Right lobe of liver (tissue), 6 donors: Measurements from ENCODE around the gene SKP2. TPM values are rescaled to one million over a fixed set of nuclear protein-coding genes. Genes with fewer than 3 reads are reported as not detected.
A peak's percentile ranks its signal among the peaks of the same experiment; 100 is the strongest.

Source experiments
- ATAC-seq, 4 donors: fragments of 200-7000 bp; cut with Tn5 transposase; one replicate each; pipeline ENCODE4 v1.9.1; 2020; ENCODE audit warnings: mild to moderate bottlenecking in 4 of 4, moderate library complexity in 4 of 4
- DNase-seq, 3 donors: peaks; one replicate each; pipeline ENCODE4 v3.0.0-alpha.2; 2020
- H3K27ac ChIP-seq, 3 donors: fragments of 200-600 bp; one replicate each; pipeline ENCODE4 v1.8.0; 2022
- H3K27me3 ChIP-seq, 2 donors: fragments of 200-600 bp; one replicate each; pipeline ENCODE4 v1.8.0; 2022
- H3K36me3 ChIP-seq, 4 donors: fragments of 200-600 bp; sonication (generic) in 1 of 4; one replicate each; pipeline versions ENCODE4 v1.5.1 to v1.8.0; 2017 to 2022; ENCODE audit warnings: control low read depth in 1 of 4
- H3K4me1 ChIP-seq, 4 donors: fragments of 200-600 bp; sonication (generic) in 1 of 4; one replicate each; pipeline versions ENCODE4 v1.5.1 to v1.8.0; 2017 to 2022; ENCODE audit warnings: control low read depth in 1 of 4
- H3K4me3 ChIP-seq, 3 donors: fragments of 200-600 bp; one replicate each; pipeline ENCODE4 v1.8.0; 2022
- H3K9me3 ChIP-seq, 4 donors: fragments of 200-600 bp; sonication (generic) in 1 of 4; one replicate each; pipeline versions ENCODE4 v1.5.1 to v1.8.0; 2017 to 2022; ENCODE audit warnings: control low read depth in 1 of 4
- CTCF ChIP-seq, 4 donors: fragments of 200-600 bp in 3 of 4; fragments of 450-650 bp in 1 of 4; IDR thresholded peaks; one replicate each; pipeline versions ENCODE4 v1.5.1 to v1.8.0; 2016 to 2022; ENCODE audit warnings: antibody characterized with exemption in 4 of 4, mild to moderate bottlenecking in 2 of 4
- POLR2A ChIP-seq: fragments of 450-650 bp; IDR thresholded peaks from one replicate; pipeline ENCODE4 v1.6.1; 2017; ENCODE audit warnings: antibody characterized with exemption, mild to moderate bottlenecking
- WGBS: methylation state at CpG from one replicate; pipeline ENCODE4 v1.1.6; 2018; ENCODE audit warnings: low coverage, low lambda C conversion rate; ENCODE audit not compliant: insufficient coverage; ENCODE audit errors: missing lambda C conversion rate; 5-methylcytosine and 5-hydroxymethylcytosine counted together
- intact Hi-C, 2 donors: fragments of 100-400 bp; cut with DNase I; formaldehyde crosslinking; loops; one replicate each; pipeline versions ENCODE4 v1.11.2 to v1.14.1; 2022
- total RNA-seq, 6 experiments: library from RNA; depleted of rRNA in 2 of 6; stranded (reverse); fragments of >200 nt in 2 of 6; fragmentation: NEBNext Ultra II Directional in 3 of 6; extraction: Animal tissue kit (Norgen Biotek cat#: 25700) in 3 of 6; gene quantifications; one replicate each; pipeline versions ENCODE4 v1.1.0 to v1.2.4, GENCODE V29; 2016 to 2023
- donor health status: DM: no; HTN: yes; CAD: no.
- donor health status: DM: no; HTN: no; CAD: no.
- donor health status: DM: no; HTN: no; CAD: no.
- donor health status: DM: no; HTN: yes; CAD: no.
- donor health status: DM: no; HTN: yes; CAD: no.

Gene SKP2
- total RNA-seq, 6 experiments from 2014 or later, result 11.8 to 25.0 (median 17.3) TPM

- DNase-seq, result no peak
- WGBS, result 37% methylated on average over 2 of the region's 2 CpGs
- H3K27me3 ChIP-seq, result no peaks in the 10 kb centered on the region
- no peak for TF ChIP-seq POLR2A
- TF ChIP-seq CTCF (IDR thresholded peaks at IDR 0.05), result no peak
- intact Hi-C loops, result no loop called here
- H3K4me3 ChIP-seq, result no peak overlapping the region
- H3K36me3 ChIP-seq, result peaks cover 0 to 50% (median 17%) of the 10 kb centered on the region in 4 donors
- no peaks in the 10 kb centered on the region for H3K9me3 ChIP-seq
- H3K27ac ChIP-seq, result no peak overlapping the region
- ATAC-seq, result peak; percentile 66 to 90 (median 86)
- H3K4me1 ChIP-seq, result peaks cover 0 to 20% (median 0%) of the 10 kb centered on the region in 4 donors
Measured at GRCh38 chr5:36205329-36205728, 53.4 kb downstream of the SKP2 start.

- H3K4me1 ChIP-seq, result peaks cover 0 to 20% (median 0%) of the 10 kb centered on the region in 4 donors
- H3K36me3 ChIP-seq, result peaks cover 0 to 49% (median 22%) of the 10 kb centered on the region in 4 donors
- no peak overlapping the region for H3K27ac ChIP-seq
- no peak overlapping the region for H3K4me3 ChIP-seq
- intact Hi-C loops, result no loop called here
- DNase-seq, result no peak
- H3K9me3 ChIP-seq, result no peaks in the 10 kb centered on the region
- ATAC-seq, result peak in 3 of 4 donors; percentile 10 to 49 (median 31)
- H3K27me3 ChIP-seq, result no peaks in the 10 kb centered on the region
- TF ChIP-seq CTCF (IDR thresholded peaks at IDR 0.05) (no peak), POLR2A (no peak)
Measured at GRCh38 chr5:36206913-36207312, 55.0 kb downstream of the SKP2 start.

GRCh38 chr5:36208786-36209185 lies 56.9 kb downstream of the SKP2 start:
- intact Hi-C loops, result no loop called here
- Histone ChIP-seq H3K9me3 (no peaks in the 10 kb centered on the region), H3K36me3 (peaks cover 0 to 48% (median 18%) of the 10 kb centered on the region in 4 donors), H3K4me1 (peaks cover 0 to 20% (median 0%) of the 10 kb centered on the region in 4 donors), H3K27ac (no peak overlapping the region), H3K4me3 (no peak overlapping the region), H3K27me3 (no peaks in the 10 kb centered on the region)
- TF ChIP-seq CTCF (IDR thresholded peaks at IDR 0.05) (no peak), POLR2A (no peak)
- DNase-seq (no peak), ATAC-seq (no peak)
- WGBS, result 100% methylated on average over 2 of the region's 2 CpGs

- Histone ChIP-seq H3K9me3 (no peaks in the 10 kb centered on the region), H3K27me3 (no peaks in the 10 kb centered on the region), H3K4me3 (no peak overlapping the region), H3K36me3 (peaks cover 0 to 49% (median 19%) of the 10 kb centered on the region in 4 donors), H3K4me1 (peaks cover 0 to 20% (median 0%) of the 10 kb centered on the region in 4 donors), H3K27ac (no peak overlapping the region)
- ATAC-seq, result no peak
- WGBS, result 97% methylated on average over 3 of the region's 3 CpGs
- no peak for DNase-seq
- no peak for TF ChIP-seq CTCF (IDR thresholded peaks at IDR 0.05)
- no peak for TF ChIP-seq POLR2A
- intact Hi-C loops, result no loop called here
Measured at GRCh38 chr5:36209664-36210063, 57.8 kb downstream of the SKP2 start.

- ATAC-seq (peak; percentile 50 to 80 (median 64)), DNase-seq (no peak)
- H3K9me3 ChIP-seq, result no peaks in the 10 kb centered on the region
- no peak overlapping the region for H3K27ac ChIP-seq
- H3K27me3 ChIP-seq, result no peaks in the 10 kb centered on the region
- no peak overlapping the region for H3K4me3 ChIP-seq
- TF ChIP-seq POLR2A (no peak), CTCF (IDR thresholded peaks at IDR 0.05) (peak in 1 of 4 donors; percentile 29)
- WGBS, result 97% methylated on average over 3 of the region's 3 CpGs
- peaks cover 7 to 65% (median 33%) of the 10 kb centered on the region in 4 donors for H3K36me3 ChIP-seq
- intact Hi-C loops, result no loop called here
- H3K4me1 ChIP-seq, result peaks cover 0 to 17% (median 0%) of the 10 kb centered on the region in 4 donors
Measured at GRCh38 chr5:36214436-36214835, 62.5 kb downstream of the SKP2 start.
